ENCODE measurements around the gene SELENON.

SELENON gene

GRCh38 chr1:25818569-25818968 lies 18.6 kb downstream of the SELENON start:
- Histone ChIP-seq H3K9me3 (ENCODE audit: control insufficient read depth, low read length) (no peaks in the 10 kb centered on the region), H3K4me1 (ENCODE audit: control insufficient read depth, insufficient read depth, low read length, poor library complexity, severe bottlenecking) (peaks cover 24% of the 10 kb centered on the region), H3K36me3 (ENCODE audit: control insufficient read depth, insufficient read depth, low read length) (peaks cover 10% of the 10 kb centered on the region), H3K27ac (ENCODE audit: insufficient read depth, low read length, poor library complexity, severe bottlenecking) (no peak overlapping the region), H3K27me3 (replicated peaks; ENCODE audit: control insufficient read depth, insufficient read depth, low read length, poor library complexity, severe bottlenecking) (no peaks in the 10 kb centered on the region), H3K4me3 (ENCODE audit: insufficient read depth, low read depth, low read length, poor library complexity, severe bottlenecking) (no peak overlapping the region)
- no peak for DNase-seq

DNA sequence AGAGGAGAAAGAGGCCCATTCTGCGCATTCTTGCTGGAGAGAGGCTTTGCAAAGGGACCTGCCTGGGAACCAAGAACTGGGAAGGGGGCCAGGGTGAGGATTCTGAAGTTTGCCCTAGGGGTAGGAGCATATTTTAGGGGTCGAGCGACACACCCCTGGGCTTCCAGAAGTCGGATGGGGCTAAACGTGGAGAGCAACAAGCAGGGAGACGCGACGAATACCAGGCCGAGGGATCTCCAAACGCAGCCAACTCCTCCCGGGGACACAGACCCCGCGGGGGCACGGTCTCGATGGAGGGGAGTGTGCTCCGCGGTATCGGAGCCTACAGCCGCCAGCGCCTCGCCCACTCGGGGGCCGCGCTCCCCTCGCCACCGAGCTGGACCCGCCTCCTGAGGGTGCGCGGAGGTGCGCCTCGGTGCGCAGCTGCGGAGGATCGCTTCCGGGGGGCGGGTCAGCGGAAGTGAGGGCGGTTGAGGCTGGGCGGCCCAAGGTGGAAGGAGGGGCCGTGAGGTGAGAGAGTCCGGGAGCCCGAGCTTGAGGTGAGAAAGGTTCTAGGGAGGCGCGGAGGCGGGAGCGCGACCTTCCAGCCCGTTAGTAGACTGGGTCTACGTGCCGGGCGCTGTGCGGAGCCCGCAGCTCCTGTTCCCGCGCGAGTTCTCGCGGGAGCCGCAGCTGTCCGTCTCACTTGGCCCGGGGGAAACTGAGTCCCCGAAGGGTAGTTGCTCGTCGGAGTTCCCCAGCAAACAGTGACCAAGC lies 19.7 kb downstream of the SELENON start, which contains the start of gene MTFR1L:
Gene MTFR1L, plus strand, starts transcription at position 464 of the 756 bp plus-strand sequence. CDS start 3,151 bp downstream, outside the sequence.
- H3K27ac ChIP-seq (ENCODE audit: insufficient read depth, low read length, poor library complexity, severe bottlenecking): peak within 1 kb of the TSS; percentile 80
- H3K4me3 ChIP-seq (ENCODE audit: insufficient read depth, low read depth, low read length, poor library complexity, severe bottlenecking): peak within 1 kb of the TSS; percentile 78
- DNase-seq: peak; percentile 88 to 91 (median 89)
- peaks cover 10% of the 10 kb centered on the region for H3K36me3 ChIP-seq (ENCODE audit: control insufficient read depth, insufficient read depth, low read length)
- no peaks in the 10 kb centered on the region for H3K27me3 ChIP-seq (replicated peaks; ENCODE audit: control insufficient read depth, insufficient read depth, low read length, poor library complexity, severe bottlenecking)
- no peaks in the 10 kb centered on the region for H3K9me3 ChIP-seq (ENCODE audit: control insufficient read depth, low read length)
- H3K4me1 ChIP-seq (ENCODE audit: control insufficient read depth, insufficient read depth, low read length, poor library complexity, severe bottlenecking): peaks cover 24% of the 10 kb centered on the region

DNA sequence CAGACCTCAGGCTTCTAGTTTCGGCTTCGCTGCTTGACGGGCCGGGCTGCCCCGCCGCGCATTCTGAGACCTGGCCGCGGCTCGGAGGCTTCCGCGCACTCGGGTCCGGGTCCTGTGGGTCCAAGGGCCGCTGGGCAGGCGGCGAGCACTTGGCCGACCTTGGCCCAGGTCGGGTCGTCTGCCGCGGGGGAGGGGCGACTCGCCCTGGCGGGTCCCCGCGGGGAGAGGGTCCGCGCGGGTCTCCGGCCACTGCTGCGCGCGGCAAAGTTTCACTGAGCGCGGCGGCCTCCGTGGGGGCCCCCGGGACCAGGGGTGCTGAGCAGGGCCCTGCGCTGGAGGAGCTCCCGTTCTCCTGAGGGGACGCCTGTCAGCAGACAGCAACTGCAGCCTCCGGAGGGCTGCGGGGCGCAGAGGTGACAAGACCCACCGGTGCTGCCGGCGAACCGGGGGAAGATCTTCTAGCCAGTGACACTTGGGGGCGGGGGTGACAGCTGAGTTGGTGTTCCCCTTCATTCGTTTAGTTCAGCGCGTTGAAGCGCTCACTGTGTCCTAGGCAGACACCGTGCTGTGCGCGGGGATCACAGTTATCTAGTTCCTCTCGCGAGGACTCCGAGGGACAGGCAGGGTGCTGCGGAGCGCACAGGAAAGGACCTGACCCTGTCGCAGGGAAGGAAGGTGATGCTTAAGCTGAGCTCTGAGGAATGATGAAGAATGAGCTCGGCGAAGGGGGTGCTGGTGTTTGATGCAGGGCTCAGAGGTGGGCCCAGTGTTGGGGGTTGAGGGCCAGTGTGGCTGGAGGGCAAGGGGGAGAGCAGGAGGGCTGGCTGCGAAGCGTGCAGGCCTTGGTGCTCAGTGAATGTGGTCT lies 20.5 kb downstream of the SELENON start:
- Histone ChIP-seq H3K9me3 (ENCODE audit: control insufficient read depth, low read length) (no peaks in the 10 kb centered on the region), H3K4me1 (ENCODE audit: control insufficient read depth, insufficient read depth, low read length, poor library complexity, severe bottlenecking) (peaks cover 24% of the 10 kb centered on the region), H3K27ac (ENCODE audit: insufficient read depth, low read length, poor library complexity, severe bottlenecking) (peak overlapping the region; percentile 80), H3K27me3 (replicated peaks; ENCODE audit: control insufficient read depth, insufficient read depth, low read length, poor library complexity, severe bottlenecking) (no peaks in the 10 kb centered on the region), H3K4me3 (ENCODE audit: insufficient read depth, low read depth, low read length, poor library complexity, severe bottlenecking) (peak overlapping the region; percentile 78), H3K36me3 (ENCODE audit: control insufficient read depth, insufficient read depth, low read length) (peaks cover 3% of the 10 kb centered on the region)
- peak; percentile 47 to 54 (median 53) for DNase-seq

- no peak for DNase-seq
- Histone ChIP-seq H3K27me3 (replicated peaks; ENCODE audit: control insufficient read depth, insufficient read depth, low read length, poor library complexity, severe bottlenecking) (no peaks in the 10 kb centered on the region), H3K27ac (ENCODE audit: insufficient read depth, low read length, poor library complexity, severe bottlenecking) (peak overlapping the region; percentile 80), H3K4me3 (ENCODE audit: insufficient read depth, low read depth, low read length, poor library complexity, severe bottlenecking) (peak overlapping the region; percentile 78), H3K9me3 (ENCODE audit: control insufficient read depth, low read length) (no peaks in the 10 kb centered on the region), H3K36me3 (ENCODE audit: control insufficient read depth, insufficient read depth, low read length) (peaks cover 2% of the 10 kb centered on the region), H3K4me1 (ENCODE audit: control insufficient read depth, insufficient read depth, low read length, poor library complexity, severe bottlenecking) (peaks cover 24% of the 10 kb centered on the region)
Measured at GRCh38 chr1:25821112-25821476, 21.1 kb downstream of the SELENON start.

GRCh38 chr1:25821630-25822091 lies 21.7 kb downstream of the SELENON start:
- Histone ChIP-seq H3K27me3 (replicated peaks; ENCODE audit: control insufficient read depth, insufficient read depth, low read length, poor library complexity, severe bottlenecking) (no peaks in the 10 kb centered on the region), H3K4me3 (ENCODE audit: insufficient read depth, low read depth, low read length, poor library complexity, severe bottlenecking) (no peak overlapping the region), H3K9me3 (ENCODE audit: control insufficient read depth, low read length) (no peaks in the 10 kb centered on the region), H3K36me3 (ENCODE audit: control insufficient read depth, insufficient read depth, low read length) (peaks cover 8% of the 10 kb centered on the region), H3K4me1 (ENCODE audit: control insufficient read depth, insufficient read depth, low read length, poor library complexity, severe bottlenecking) (peaks cover 24% of the 10 kb centered on the region), H3K27ac (ENCODE audit: insufficient read depth, low read length, poor library complexity, severe bottlenecking) (no peak overlapping the region)
- DNase-seq: no peak

DNA sequence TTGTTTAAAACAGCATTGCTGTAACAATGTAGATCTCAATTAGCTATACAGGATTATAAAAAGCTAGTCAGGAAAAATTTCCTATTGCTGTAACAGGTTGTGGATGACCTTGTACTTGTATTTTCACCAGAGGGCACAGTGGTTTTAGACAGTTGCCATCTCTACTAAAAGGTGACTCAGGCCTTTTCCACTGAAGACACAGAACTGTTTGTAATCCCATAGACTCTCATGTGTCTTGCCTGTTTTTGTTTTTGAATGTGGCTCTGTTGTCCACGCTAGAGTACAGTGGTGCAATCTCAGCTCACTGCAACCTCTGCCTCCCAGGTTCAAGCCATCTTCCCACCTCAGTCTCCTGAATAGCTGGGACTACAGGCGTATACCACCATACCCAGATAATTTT lies 25.6 kb downstream of the SELENON start:
- Histone ChIP-seq H3K4me3 (ENCODE audit: insufficient read depth, low read depth, low read length, poor library complexity, severe bottlenecking) (no peak overlapping the region), H3K27me3 (replicated peaks; ENCODE audit: control insufficient read depth, insufficient read depth, low read length, poor library complexity, severe bottlenecking) (no peaks in the 10 kb centered on the region), H3K36me3 (ENCODE audit: control insufficient read depth, insufficient read depth, low read length) (peaks cover 42% of the 10 kb centered on the region), H3K4me1 (ENCODE audit: control insufficient read depth, insufficient read depth, low read length, poor library complexity, severe bottlenecking) (peaks cover 13% of the 10 kb centered on the region), H3K27ac (ENCODE audit: insufficient read depth, low read length, poor library complexity, severe bottlenecking) (no peak overlapping the region), H3K9me3 (ENCODE audit: control insufficient read depth, low read length) (no peaks in the 10 kb centered on the region)
- no peak for DNase-seq

GRCh38 chr1:25826571-25826970 lies 26.6 kb downstream of the SELENON start:
- Histone ChIP-seq H3K4me3 (ENCODE audit: insufficient read depth, low read depth, low read length, poor library complexity, severe bottlenecking) (no peak overlapping the region), H3K9me3 (ENCODE audit: control insufficient read depth, low read length) (no peaks in the 10 kb centered on the region), H3K36me3 (ENCODE audit: control insufficient read depth, insufficient read depth, low read length) (peaks cover 52% of the 10 kb centered on the region), H3K27ac (ENCODE audit: insufficient read depth, low read length, poor library complexity, severe bottlenecking) (no peak overlapping the region), H3K4me1 (ENCODE audit: control insufficient read depth, insufficient read depth, low read length, poor library complexity, severe bottlenecking) (peaks cover 4% of the 10 kb centered on the region), H3K27me3 (replicated peaks; ENCODE audit: control insufficient read depth, insufficient read depth, low read length, poor library complexity, severe bottlenecking) (no peaks in the 10 kb centered on the region)
- DNase-seq: no peak

- no peak for DNase-seq
- Histone ChIP-seq H3K4me3 (ENCODE audit: insufficient read depth, low read depth, low read length, poor library complexity, severe bottlenecking) (no peak overlapping the region), H3K36me3 (ENCODE audit: control insufficient read depth, insufficient read depth, low read length) (peaks cover 64% of the 10 kb centered on the region), H3K4me1 (ENCODE audit: control insufficient read depth, insufficient read depth, low read length, poor library complexity, severe bottlenecking) (no peaks in the 10 kb centered on the region), H3K9me3 (ENCODE audit: control insufficient read depth, low read length) (no peaks in the 10 kb centered on the region), H3K27me3 (replicated peaks; ENCODE audit: control insufficient read depth, insufficient read depth, low read length, poor library complexity, severe bottlenecking) (no peaks in the 10 kb centered on the region), H3K27ac (ENCODE audit: insufficient read depth, low read length, poor library complexity, severe bottlenecking) (no peak overlapping the region)
Measured at GRCh38 chr1:25828491-25828890, 28.5 kb downstream of the SELENON start.

- no peaks in the 10 kb centered on the region for H3K4me1 ChIP-seq (ENCODE audit: control insufficient read depth, insufficient read depth, low read length, poor library complexity, severe bottlenecking)
- no peak overlapping the region for H3K4me3 ChIP-seq (ENCODE audit: insufficient read depth, low read depth, low read length, poor library complexity, severe bottlenecking)
- H3K36me3 ChIP-seq (ENCODE audit: control insufficient read depth, insufficient read depth, low read length): peaks cover 64% of the 10 kb centered on the region
- no peaks in the 10 kb centered on the region for H3K27me3 ChIP-seq (replicated peaks; ENCODE audit: control insufficient read depth, insufficient read depth, low read length, poor library complexity, severe bottlenecking)
- H3K9me3 ChIP-seq (ENCODE audit: control insufficient read depth, low read length): no peaks in the 10 kb centered on the region
- no peak for DNase-seq
- no peak overlapping the region for H3K27ac ChIP-seq (ENCODE audit: insufficient read depth, low read length, poor library complexity, severe bottlenecking)
Measured at GRCh38 chr1:25829046-25829445, 29.1 kb downstream of the SELENON start.
